GM04503 (cell line): Measurements from ENCODE around the gene ASF1A.
"Not testable (repeated sequence)": the region's sequence is repeated elsewhere in the genome, so short reads cannot be mapped to it uniquely, and the experiment has no call there.

Experiments
- DNase-seq: peaks from one replicate; pipeline ENCODE4 v3.0.0-alpha.2; 2012; ENCODE audit warnings: low read depth

The ASF1A gene

DNA sequence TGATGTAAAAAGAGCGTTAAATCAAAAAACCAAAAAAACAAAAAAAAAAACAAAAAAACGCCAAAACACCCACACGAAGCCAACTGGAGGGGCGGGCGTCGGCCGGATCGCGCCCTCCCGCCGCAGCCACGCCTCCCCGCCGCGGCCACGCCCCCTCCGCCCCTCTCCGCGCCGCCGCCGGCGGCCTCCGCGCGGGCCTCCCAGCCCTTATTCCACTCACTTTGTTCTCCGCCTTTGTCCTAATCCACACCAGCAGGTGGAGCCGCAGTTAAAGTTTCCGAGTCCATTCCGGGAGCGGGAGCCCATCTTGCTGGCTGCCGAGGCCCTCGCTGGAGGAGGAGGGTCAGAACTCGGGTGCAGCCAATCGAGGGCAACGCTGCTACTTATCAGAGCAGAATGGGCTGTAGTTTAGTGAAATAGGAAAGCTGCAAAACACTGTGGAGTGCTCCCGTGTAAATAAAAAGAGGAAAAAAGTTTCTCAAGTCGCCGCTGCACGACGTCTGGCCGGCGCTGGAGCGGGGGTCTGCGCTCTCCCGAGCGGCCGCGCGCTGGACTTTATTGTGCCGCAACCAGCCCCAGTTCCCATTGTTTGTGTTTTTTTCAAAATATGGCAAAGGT, at the start of gene ASF1A:
Gene ASF1A (plus strand): TSS at position 346 of the 618 bp plus-strand sequence. CDS start 262 bp downstream, at position 608.
- DNase-seq, result peak; percentile 92

DNA sequence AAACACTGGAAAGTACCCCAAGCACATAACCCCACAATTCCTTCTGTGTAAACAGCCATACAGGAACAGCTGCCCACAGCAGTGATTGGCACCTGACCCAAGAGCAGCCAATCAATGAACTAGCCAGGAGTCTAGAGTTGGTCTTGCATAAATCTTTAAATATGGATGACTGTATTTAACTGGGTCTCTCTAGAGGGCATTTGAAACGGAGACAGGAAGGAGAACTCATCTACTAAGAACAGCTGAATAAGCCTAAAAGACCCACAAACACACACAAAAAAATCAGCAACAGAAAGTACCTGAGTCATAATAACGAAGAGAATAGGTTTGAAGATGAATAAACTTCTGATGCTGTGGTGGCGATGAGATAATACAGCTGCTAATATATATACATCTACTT, 49.0 kb upstream of the ASF1A start:
- DNase-seq, result no peak

DNA sequence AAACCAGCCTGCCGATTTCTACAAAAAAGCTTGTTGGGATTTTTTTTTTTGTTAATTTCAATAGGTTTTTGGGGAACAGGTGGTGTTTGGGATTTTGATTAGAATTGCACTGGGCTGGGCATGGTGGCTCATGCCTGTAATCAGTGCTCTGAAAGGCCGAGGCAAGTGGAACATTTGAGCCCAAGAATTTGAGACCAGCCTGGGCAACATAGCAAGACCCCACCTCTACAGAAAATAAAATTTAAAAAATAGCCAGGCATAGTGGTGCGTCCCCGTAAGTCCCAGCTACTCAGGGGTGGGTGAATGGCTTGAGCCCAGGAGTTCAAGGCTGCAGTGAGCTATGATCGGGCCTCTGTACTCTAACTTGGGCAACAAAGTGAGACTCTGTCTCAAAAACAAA, 40.5 kb upstream of the ASF1A start:
- DNase-seq, result no peak

DNA sequence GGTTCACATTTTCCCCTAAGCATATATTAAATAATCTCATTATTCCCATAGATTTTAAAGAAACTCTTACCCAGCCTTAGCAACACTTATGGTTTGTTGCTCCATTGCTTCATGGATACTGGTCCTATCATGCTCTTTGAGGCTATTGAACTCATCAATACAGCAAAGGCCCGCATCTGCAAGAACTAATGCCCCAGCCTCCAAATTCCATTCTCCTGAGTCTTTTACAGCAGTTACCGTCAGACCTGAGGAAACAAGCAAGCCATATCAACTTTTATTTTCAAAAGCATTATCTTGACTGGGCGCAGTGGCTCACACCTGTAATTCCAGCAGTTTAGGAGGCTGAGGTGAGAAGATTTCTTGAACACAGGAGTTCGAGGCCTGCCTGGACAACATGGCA, 37.7 kb upstream of the ASF1A start:
- DNase-seq, result no peak

DNA sequence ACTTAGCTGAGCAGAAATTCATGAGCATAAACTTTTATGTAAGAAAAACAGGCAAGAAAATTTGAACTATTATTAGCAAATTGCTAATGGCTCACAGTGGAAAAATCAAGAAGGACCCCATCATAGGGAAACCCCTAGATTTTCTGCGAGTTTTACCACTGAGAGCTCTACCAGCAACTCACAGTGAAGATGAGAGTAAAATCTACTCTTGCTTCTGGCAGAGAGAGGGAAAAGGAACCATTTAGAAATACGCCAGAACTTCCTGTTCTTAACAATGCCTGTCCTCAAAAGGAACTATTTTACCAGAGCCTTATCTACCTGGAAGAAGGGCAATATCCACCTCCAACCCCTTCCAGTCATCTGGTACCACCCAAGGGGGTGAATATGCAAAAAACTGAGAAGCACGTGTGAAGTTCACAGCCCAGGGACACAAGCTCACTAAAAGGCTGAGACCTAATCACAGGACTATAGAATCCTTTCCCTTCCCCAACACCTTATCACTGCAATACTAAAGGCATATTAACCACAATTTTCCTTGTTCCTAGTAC, 34.4 kb upstream of the ASF1A start:
- no peak for DNase-seq

DNA sequence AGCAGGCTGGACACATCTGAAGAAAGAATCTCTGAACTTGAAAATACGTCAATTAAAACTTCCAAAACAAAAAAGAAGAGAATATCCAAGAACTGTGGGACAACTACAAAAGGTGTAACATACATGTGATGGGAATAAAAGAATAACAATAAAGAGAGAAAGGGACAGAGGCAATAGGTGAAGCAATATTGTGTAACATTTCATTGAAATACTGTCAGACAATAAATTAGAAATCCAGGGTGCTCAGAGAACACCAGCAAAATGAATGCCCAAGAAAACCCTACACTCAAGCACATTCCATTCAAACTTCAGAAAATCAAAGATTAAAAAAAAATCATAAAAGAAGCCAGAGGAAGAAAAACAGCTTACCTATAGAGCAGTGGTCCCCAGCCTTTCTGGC, 33.6 kb upstream of the ASF1A start:
- no peak for DNase-seq

DNA sequence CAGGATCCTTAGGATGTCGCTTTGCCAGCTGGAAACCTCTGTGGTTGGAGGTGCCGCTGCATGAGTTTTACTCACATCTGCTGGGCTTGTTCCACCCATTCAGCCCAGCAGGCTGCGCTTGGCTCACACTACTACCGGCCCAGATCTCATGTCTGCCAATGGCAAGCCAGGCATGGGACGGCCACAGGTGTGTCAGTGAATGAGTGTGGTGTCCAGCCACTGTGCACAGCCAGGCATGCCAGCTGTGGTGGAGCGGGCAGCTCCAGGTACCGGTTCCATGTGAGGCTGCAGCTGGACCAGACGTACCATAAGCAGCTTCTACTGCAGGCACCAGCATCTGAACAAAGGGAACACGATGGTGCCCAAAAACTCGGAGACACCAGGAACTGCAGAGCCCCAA, 33.1 kb upstream of the ASF1A start:
- no peak for DNase-seq

DNA sequence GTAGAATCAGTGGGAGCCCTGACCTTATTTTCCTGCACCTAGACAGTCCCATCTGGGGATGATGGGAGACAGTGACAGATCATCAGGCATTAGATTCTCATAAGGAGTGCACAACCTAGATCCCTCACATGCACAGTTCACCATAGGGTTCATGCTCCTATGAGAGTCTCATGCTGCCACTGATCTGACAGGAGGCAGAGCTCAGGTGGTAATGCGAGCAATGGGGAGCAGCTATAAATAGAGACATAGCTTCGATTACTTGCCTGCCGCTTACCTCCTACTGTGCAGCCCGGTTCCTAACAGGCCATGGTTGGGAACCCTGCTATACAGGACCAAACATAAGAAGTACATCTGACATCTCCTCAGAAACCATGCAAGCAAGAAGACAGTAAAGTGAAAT, 31.5 kb upstream of the ASF1A start:
- no peak for DNase-seq

DNA sequence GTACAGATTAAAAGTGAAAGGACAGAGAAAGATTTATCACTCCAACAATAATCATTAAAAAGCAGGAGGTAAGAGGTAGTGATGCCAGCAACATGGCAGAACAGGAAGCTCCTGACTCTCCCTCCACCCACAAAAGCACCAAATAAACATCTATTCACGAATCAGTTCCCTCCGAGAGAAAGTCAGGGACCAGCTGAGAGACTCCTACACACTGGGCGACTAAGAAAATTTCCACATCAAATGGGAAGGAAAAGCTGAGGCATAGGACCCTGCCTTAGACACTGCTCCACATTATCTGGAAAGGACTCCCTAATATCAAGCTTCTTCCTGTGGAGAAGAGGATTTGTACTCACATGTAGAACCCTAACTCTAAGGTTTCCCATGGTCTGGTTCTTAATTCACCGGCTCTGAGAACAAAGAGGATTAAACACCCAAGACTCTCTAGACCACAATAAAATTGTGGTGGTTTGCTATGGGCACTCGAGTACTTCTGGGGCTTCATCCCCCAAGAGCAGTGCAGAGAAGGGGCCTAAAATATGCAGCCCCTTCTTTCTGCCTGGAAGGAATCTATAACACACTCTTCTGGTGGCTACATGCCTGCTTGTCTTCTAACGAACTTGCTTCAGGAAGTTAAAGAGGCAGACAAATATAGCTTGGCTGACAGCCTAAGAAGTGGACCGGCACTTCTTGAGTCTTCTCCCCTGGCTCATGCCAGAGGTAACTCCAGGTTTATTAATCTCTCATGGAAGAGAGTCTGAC, 29.4 kb upstream of the ASF1A start:
- DNase-seq, result no peak

DNA sequence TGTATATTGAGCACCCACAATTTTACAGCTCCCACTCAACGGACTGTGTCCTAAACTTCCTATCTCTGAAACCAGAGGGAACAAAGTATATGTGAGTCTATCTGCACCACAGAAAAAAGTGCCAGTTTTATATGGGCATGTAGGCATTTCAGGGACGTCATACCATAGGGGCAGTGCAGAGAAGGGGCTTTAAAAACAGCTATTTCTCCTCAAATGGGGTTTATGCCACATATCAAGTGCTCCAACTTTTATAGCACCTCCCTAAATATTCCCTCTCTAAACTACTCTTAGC, 28.9 kb upstream of the ASF1A start:
- DNase-seq, result no peak

DNA sequence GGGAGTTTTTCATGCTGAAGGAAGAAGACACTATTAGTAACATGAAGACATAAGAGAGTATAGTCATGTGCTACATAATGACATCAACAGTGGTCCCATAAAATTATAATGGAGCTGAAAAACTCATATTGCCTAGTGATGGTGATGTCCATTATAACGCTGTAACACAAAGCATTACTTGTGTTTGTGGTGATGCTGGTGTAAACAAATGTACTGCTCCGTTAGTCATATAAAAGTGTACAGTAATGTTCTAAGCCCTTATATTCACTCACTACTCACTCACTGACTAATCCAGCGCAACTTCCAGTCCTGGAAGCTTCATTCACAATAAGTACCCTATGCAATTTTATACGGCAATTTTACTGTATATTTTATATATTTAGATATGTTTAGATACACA, 26.8 kb upstream of the ASF1A start:
- DNase-seq, result no peak

DNA sequence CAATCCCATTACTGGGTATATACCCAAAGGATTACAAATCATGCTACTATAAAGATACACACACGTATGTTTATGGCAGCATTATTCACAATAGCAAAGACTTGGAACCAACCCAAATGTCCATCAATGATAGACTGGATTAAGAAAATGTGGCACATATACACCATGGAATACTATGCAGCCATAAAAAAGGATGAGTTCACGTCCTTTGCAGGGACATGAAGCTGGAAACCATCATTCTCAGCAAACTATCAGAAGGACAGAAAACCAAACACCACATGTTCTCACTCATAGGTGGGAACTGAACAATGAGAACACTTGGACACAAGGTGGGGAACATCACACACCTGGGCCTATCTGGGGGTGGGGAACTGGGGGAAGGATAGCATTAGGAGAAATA, 25.1 kb upstream of the ASF1A start:
- not testable (repeated sequence) for DNase-seq

DNA sequence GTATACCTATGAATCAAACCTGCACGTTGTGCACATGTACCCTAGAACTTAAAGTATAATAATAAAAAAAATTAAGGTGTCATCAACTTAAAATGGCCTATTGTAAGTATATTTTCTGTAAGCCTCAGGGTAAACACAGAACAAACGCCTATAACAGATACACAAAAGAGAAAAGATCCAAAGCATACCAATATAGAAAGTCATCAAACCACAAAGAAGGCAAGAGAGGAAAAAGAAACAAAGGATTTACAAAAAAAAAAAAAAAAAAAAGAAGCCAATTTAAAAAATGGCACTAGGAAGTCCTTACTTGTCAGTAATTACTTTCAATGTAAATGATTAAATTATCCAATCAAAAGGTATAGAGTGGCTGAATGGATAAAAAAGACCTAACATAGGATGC, 24.6 kb upstream of the ASF1A start:
- DNase-seq, result no peak

DNA sequence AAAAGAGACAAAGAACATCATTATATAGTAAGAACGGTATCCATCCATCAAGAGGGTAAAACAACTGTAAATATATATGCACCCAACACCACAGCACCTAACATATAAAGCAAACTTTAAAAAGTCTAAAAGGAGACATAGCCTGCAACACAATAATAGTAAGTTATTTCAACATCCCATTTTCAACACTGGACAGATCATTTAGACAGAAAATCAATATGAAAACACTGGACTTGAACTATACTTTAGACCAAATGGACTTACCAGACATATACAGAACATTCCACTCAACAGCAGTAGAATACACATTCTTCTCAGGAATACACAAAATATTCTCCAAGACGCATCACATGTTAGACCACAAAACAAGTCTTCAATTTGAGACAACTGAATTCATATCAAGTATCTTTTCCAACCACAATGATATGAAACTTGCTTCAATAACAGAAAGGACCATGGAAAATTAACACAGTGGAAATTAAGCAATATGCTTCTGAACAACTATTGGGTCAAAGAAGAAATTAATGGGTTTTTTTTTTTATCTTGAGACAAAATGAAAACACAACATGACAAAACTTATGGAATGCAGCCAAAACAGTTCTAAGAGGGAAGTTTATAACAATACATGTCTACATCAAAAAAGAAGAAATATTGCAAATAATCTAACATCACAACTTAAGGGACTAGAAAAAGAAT, 23.9 kb upstream of the ASF1A start:
- no peak for DNase-seq

DNA sequence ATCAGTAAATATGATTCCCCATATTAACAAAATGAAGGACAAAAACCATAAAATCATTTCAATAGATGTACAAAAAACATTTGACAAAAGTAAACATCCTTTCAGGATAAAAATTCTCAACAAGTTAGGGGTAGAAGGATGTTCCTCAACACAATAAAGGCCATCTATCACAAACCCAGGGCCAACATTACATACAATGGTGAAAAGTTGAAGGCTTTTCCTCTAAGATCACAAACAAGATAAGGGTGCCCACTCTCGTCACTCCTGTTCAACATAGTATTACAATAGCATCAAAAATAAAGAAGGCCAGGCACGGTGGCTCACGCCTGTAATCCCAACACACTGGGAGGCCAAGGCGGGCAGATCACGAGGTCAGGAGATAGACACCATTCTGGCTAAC, 22.6 kb upstream of the ASF1A start:
- DNase-seq, result no peak

DNA sequence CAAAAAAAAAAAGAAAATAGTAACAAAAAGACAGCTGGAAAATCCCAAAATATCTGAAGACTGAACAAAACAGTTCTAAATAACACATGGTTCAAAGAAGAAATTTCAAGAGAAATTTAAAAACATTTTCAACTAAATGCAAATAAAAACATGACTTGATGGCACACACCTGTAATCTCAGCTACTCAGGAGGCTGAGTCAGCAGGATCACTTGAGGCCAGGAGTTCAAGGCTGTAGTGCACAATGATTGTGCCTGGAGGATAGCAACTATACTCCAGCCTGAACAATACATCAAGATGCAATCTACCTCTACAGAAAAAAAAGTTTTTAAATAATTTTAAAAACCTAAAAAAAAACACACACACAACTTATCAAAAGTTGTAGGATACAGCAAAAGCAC, 21.6 kb upstream of the ASF1A start:
- DNase-seq, result no peak

DNA sequence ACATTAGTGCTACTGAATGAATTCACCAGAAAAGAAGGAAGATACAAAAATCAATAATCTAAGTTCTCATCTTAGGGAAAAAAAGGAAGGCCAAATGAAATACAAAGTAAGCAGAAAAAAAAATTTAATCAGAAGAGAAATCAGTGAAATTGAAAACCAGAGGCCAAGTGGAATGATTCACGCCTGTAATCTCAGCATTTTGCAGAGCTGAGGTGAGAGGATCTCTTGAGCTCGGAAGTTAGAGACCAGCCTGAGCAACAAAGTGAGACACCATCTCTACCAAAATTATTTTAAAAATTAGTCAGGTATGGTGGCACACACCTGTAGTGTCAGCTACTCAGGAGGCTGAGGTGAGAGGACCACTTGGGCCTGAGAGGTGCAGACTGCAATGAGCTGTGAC, 21.2 kb upstream of the ASF1A start:
- no peak for DNase-seq

DNA sequence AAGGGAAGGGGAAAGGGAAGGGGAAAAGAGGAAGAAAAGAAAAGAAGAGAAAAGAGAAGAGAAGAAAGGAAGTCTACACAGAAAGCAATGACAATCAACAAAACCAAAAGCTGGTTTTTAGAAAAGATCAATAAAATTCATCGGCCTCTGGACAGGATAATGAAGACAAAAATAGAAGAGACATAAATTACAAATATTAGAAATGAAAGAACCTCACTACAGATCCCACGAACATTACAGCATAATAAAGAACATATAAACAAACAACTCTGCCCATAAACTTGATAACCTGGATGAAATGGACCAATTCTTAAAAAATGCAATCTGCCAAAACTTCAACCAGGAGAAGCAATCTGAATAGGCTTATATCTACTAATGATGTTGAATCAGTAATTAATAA, 20.7 kb upstream of the ASF1A start:
- DNase-seq, result no peak

DNA sequence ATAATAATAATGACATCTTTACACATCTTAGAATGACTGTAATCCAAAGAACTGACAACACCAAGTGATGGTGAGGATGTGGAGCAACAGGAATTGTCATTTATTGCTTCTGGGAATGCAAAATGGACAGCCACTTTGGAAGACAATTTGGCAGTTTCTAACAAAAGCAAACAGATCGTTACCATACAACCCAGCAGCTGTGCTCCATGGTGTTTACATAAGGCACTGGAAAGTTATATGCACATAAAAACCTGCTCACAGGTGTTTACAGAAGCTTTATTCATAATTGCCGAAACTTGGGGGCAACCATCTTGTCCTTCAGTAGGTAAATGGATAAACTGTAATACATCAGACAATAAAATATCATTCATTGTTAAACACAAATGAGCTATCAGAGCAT, 18.3 kb upstream of the ASF1A start:
- no peak for DNase-seq

DNA sequence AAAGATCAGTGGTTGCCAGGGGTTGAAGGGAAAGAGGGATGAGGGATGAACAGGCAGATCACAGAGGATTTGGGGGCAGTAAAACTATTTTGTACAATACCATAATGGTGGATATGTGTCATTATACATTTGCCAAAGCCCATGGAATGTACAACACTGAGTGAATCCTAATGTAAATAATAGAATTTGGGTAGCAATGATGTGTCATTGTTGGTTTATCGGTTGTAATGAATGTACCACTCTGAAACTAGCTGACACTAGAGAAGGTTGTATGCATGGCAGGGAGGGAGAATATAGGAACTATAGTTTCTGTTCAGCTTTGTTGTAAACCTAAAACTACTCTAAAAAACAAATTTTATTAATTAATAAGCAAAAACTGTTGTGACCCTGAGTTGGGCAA, 17.8 kb upstream of the ASF1A start:
- no peak for DNase-seq

DNA sequence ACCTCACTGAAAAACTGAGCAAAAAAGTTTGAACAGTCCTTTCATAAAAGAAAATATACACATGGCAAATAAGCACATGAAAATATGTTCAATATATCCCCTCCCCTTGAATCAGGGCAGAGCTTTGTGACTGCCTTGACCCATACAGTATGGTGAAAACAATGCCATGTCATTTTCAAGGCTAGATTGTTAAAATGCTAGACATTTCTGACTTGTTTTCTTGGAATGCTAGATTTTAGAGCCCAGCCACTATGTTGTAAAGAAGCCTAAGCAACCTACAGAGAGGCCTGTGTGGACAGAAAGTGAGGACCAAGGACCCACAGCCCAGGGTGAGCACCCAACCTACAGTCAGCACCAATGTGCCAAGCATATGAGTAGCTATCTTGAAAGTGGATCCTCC, 17.1 kb upstream of the ASF1A start:
- no peak for DNase-seq

DNA sequence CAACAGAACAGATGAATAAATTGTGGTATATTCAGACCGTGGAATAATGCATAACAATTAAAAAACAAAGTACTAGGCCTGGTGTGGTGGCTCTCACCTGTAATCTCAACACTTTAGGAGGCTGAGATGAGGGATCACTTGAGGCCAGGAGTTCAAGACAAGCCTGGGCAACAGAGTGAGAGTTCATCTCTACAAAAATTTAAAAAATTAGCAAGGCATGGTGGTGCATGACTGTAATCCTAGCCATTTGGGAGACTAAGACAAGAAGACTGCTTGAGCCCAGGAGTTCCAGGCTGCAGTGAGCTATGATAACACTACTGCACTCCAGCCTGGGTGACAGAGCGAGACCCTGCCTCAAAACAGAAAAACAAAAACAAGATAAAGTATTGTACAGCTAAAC, 16.1 kb upstream of the ASF1A start:
- no peak for DNase-seq
